ENCODE data around the gene CERKL.

GRCh38 chr2:181586569-181587081 is 70.3 kb downstream of the CERKL start:
- TF ChIP-seq POLR2A (IDR thresholded peaks at IDR 0.05; ENCODE audit: low read depth, low read length) (no peak), POLR2AphosphoS5 (IDR thresholded peaks at IDR 0.05; ENCODE audit: low read depth, low read length) (no peak), TAF1 (IDR thresholded peaks at IDR 0.05; ENCODE audit: low read depth, low read length) (no peak), POU2F2 (IDR thresholded peaks at IDR 0.05; ENCODE audit: low read depth, low read length) (no peak)

Data from GM12891 (cell line).